ENCODE results near the gene SLC37A4.
"Not testable (repeated sequence)": the region's sequence is repeated elsewhere in the genome, so short reads cannot be mapped to it uniquely, and the experiment has no call there.

SLC37A4 gene

GRCh38 chr11:119030329-119031047, at the start of gene SLC37A4:
Gene SLC37A4, minus strand, starts transcription at chr11:119030877.
- DNase-seq, result peak; percentile 86

GRCh38 chr11:119078675-119079420, 48.2 kb upstream of the SLC37A4 start:
- no peak for DNase-seq

GRCh38 chr11:119077839-119078238, 47.2 kb upstream of the SLC37A4 start:
- DNase-seq, result no peak

- peak; percentile 80 for DNase-seq
Measured at GRCh38 chr11:119067371-119068222, 36.9 kb upstream of the SLC37A4 start, which contains the start of gene VPS11. Gene VPS11, plus strand, starts transcription at chr11:119067818. Its CDS starts 6 bp downstream, at chr11:119067824.

GRCh38 chr11:119065369-119065768, 34.7 kb upstream of the SLC37A4 start:
- DNase-seq, result no peak

- no peak for DNase-seq
Measured at GRCh38 chr11:119062779-119063178, 32.1 kb upstream of the SLC37A4 start.

GRCh38 chr11:119061256-119061655, 30.6 kb upstream of the SLC37A4 start:
- DNase-seq, result no peak

GRCh38 chr11:119059128-119059527, 28.5 kb upstream of the SLC37A4 start:
- DNase-seq, result not testable (repeated sequence)

- peak; percentile 91 for DNase-seq
Measured at GRCh38 chr11:119057000-119057769, 26.5 kb upstream of the SLC37A4 start, which contains the start of gene HYOU1. Gene HYOU1, minus strand, starts transcription at chr11:119057205. Its CDS starts 1,045 bp downstream, at chr11:119056160.

GRCh38 chr11:119056421-119056999, 25.8 kb upstream of the SLC37A4 start:
- no peak for DNase-seq

GRCh38 chr11:119055901-119056300, 25.2 kb upstream of the SLC37A4 start:
- no peak for DNase-seq

GRCh38 chr11:119054418-119054817, 23.7 kb upstream of the SLC37A4 start:
- DNase-seq, result no peak

- DNase-seq, result no peak
Measured at GRCh38 chr11:119052163-119052814, 21.6 kb upstream of the SLC37A4 start.

- DNase-seq, result no peak
Measured at GRCh38 chr11:119051440-119052162, 20.9 kb upstream of the SLC37A4 start.

- DNase-seq, result no peak
Measured at GRCh38 chr11:119049081-119049480, 18.4 kb upstream of the SLC37A4 start.

- no peak for DNase-seq
Measured at GRCh38 chr11:119048644-119049043, 18.0 kb upstream of the SLC37A4 start.

- no peak for DNase-seq
Measured at GRCh38 chr11:119047205-119047604, 16.5 kb upstream of the SLC37A4 start.

GRCh38 chr11:119046489-119046888, 15.8 kb upstream of the SLC37A4 start:
- no peak for DNase-seq

GRCh38 chr11:119044708-119045107, 14.0 kb upstream of the SLC37A4 start:
- no peak for DNase-seq

- no peak for DNase-seq
Measured at GRCh38 chr11:119042927-119043326, 12.2 kb upstream of the SLC37A4 start.
